GM18517 (cell line): ENCODE results near the gene SF3A1.

Experiments
- ATAC-seq: cut with Tn5 transposase; IDR thresholded peaks from one replicate; pipeline ENCODE4 v1.9.1; 2021; ENCODE audit warnings: mild to moderate bottlenecking, moderate library complexity; ENCODE audit not compliant: unreplicated experiment

The SF3A1 gene

DNA sequence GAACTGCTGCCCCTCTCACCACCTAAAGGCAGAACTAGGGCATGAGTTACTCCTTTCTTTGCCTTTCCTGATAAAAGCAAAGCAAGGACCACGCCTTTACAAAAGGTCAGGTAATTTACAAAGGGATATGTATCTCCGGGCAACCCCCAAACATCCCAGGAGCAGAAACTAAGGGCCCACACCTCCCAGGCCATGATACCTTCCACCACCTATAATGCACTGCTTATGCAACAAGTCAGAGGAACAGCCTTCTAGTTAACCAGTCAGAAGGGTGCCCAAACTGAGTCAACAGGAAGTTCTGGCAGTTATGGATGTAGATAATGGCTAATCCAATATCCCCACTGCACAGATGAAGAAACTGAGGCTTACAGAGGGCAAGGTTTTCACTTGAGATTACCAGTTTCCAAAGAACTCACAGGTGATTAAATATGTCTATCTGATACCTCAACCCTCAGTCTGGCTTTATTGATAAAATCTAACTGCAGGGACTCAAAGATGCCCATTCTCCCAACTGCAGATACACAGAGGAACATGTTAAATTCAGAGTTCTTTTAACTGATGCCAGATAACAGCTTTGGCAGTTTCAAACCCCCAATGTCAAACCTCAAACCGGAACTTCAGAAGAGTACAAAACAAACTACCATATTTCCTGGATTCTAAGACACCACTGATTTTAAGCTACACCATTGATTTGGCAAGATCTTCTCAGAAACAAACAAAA lies 50.6 kb downstream of the SF3A1 start:
- ATAC-seq = no peak

DNA sequence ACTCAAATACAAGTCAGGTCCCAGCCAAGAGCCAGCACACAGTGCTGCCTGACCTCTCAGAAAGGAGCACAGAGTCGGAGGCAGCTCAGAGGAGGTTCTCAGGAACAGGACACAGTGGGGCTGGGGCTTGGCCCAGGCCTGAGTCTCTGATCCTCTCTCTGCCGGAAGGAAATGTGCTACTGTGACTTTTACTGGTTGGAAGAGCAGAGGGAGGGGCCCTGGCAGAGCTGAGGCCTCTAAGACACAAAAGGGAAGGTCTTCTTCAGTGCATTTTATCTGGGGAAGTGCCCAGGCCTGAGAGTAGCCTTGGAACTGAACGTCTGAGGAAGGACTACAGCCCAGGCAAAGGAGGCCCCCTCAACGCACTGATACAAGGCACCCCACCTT lies 51.2 kb downstream of the SF3A1 start:
- peak; percentile 39 for ATAC-seq

DNA sequence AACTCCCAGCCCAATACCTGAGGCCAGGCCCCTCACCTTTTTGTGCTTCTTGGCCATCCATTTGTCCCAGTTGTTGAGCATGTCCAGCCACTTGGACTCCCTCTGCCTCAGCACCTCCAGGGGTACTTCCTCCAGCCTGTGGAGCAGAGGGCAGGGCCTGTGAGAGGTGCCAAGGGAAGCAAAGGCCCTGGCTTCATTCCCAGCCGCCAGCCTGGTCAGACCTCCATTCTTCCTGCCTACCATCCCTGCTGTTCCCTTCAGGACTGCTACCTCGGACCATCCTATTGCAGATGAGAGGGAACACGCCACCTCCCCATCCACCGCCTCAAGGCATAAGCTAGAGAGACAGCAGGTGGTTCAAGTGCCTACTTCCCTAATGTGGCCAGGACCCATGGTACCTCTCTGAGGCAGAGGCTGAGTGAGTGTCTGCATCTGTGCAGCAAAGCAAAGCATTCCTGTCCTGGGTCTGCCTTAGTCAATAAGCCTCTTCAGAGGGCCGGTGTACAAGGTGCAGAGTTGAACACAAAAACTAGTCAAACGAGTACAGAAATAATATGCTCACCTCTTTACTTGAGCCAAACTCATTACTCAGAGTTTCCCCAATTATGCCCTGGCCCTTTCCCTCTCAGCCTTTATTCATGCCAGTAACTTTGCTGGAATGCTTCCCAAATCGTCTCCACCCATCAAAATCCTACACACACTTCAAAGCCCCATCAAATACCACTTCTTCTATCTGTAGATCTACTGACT lies 52.0 kb downstream of the SF3A1 start:
- ATAC-seq = no peak

DNA sequence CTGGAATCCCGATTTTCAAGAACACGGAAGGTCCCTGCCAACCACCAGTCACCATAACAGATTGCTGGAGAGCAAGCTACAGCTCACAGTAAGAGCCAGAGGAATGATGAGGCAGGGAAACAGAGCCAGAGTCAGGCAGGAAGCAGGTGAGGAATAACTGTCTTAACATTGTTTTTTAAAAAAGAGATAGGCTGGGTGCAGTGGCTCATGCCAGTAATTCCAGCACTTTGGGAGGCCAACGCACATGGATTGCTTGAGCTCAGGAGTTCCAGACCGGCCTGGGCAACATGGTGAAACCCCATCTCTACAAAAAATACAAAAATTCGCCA lies 53.9 kb downstream of the SF3A1 start:
- ATAC-seq = no peak

DNA sequence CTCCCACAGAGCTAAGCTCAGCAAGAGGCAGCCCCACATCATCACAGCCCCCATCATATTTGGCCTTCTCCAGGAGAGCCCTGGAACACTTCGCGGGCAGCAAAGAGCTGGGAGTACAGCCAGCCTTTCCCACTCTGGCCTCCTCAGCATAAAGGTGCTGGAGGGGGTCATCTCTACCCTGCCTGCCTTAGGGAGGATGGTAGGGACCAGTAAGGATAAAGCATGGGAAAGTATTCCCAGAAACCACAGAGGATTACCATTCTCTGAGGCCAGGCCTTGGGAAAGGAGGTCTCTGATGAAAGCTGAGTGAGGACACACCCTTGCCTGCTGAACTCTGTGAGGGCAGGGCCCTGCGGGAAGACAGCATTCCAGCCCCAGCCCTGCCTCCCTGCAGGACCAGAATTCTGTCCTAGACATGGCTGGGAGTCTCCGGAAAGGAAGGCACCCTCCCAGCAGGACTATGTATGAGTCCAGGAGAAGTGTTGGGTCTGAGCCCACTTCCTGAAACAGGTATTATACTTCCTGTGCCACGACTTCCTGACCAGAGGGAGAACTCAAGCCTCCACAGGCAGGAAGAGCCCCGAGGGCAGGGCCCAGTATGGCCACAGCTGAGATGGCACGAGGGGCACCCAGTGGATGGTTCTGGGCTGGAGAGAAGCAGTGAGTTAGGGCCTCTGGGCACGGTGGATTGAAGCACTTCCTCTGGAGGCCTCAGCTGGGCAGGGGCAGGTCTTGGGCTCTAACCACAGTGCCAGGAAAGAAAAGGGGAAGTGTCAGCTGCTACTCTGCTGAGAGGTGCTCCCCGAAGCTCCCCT lies 54.5 kb downstream of the SF3A1 start:
- ATAC-seq = no peak

DNA sequence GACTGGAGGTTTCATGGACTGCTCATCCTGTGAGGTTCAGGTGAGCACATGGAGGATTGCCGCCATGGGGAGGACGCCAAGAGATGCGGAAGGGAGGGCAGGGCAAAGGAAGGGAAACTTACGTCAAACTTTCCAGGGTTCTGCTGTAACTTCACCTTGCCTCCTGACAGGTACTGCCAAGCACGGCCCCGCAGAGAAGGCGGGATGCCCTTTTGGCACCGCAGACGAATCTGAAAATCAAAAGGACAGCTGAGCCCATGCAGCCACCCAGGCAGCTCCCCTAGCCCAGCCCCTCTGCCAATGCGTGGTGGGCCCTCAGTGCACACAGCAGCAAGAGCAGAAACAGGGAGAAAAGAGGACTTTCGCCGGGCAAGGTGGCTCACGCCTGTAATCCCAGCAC lies 57.4 kb downstream of the SF3A1 start:
- ATAC-seq = no peak

DNA sequence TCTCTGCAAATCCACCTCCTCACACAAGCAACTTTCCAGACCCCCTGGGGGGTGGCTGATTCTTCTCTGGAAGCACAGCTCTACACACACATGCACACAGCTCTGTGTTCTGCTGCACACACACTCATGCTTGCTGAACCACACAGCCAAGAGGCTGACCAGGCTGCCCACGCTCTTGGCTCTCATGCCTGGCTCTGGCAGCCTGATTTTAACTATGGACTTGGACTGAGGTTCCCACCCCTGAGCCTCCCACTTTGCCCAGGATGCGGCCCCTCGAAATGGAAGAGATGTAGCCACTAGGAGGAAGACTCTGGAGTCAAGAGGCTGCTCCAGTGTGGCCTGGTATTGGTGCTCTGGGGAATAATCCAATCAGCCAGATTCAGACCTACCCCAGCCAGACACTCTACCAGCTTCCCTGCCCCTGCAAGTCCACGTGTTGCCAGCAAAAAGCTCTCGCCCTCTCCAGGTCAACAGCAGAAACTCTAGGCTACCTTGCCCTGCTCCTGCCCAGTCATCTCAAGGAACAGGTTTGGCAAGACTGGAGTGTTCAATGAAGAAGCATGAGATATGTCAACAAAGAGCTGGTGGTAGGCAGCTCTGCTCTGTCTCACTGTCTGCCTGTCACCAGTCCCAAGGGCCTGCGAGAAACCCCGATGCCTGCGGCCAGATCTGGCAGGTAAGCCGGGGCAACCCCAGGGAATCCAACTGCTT lies 58.5 kb downstream of the SF3A1 start:
- no peak for ATAC-seq

DNA sequence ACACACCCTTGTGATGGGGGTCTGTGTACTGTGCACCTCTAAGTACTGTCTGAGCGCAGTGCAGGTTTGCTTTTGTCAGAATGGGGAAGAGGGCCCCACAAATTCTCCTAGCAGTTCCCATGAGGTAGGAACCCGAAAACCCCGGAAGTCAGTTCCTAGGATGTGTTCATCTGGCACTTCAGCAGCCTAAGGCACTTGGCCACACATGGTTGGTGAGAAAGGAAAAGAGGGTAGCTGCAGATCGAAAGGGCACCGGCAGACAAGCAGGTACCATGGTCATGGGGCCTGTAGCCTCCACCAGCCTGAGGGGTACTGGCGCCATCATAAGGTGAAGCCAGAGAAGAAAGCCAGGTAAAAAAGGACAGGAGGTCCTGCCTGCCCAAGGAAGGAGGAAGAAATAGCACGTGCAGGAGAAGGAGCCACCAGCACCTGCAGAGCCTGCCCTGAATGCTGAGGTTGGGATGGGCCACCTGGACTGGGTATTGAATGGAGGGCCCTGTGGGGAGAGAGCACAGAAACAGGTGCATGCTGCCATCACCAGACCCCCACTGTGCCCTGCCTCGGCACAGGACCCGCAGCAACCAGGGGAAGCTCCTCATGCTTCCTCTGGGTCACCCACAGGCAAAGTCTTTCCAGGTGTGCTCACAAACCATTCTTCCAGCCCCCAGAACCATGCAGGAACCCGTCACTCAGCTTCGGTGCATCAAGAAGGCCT lies 59.3 kb downstream of the SF3A1 start:
- ATAC-seq = no peak

DNA sequence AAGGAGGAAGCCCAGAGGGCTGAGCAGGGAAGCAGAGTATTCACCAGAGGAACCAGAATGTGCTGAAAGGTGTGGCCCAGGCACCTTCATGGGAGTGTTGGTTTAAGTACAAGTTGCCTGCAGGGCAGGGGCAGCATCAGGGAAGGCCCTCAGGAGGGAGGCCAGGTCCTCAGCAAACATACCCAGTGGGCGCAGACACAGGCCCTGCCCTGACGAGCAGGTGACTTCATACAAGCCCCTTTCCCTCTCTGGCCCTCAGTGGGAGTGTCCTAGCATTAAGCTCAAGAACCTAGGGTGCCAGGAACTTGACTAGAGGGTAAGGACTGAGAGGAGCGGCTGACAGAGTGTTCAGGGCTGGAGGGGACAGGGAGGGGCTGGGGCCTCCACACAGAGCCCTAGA lies 59.9 kb downstream of the SF3A1 start:
- ATAC-seq = no peak

DNA sequence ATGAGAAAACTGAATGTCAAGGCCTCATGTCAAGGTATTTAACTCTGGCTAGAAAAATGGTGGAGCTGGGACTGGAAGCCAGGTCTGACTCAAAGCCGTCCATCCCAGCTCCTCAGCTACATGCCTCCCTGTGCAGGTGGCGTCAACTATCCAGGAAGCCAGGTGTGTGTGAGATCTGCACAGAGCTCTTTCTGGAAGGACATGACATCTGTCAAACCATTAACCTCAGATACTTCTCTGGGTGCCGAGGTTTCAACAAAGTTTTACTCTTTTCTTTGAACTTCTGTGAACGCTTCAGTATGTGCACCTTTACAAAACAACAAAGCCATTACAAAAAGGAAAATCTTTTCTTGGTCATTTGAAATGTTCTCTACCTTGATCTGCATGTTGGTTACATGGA lies 60.4 kb downstream of the SF3A1 start:
- ATAC-seq = no peak

DNA sequence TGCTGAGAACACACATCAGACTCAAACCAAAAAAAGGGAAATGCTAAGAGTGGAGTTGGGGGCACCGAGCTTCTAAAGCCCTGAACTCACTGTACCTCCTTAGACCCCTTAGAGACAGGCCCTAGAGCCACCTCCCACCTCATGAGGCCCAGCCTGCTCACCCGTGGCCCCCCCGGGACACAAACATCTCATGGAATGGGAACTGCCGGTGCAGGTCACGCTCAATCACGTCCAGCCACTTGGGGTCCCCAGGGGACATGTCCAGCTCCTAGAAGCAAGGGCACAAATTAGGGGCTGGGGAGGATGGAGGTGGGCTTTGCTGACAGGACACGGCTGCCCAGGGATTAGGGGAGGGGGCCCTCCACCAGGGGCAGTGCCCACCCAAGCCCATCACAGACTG lies 61.1 kb downstream of the SF3A1 start:
- ATAC-seq = no peak

DNA sequence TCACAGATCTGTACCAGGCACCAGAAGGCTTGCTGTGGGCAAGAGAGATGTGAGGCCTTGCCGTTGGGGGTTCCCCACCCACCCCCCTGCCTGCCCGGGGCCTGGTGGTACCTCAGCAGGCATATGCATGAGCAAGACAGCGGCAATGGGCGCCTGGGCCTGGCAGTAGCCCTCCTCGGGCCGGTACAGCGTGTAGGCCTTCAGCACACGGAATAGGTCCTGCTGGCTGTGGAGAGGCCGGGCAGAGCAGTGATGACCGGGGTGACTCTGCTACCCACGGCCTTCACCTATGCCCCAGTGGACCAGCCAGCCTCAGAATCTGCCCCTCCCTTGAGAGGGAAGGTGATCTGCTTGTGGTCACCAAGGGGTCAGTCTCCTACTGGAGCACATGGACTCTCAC lies 61.9 kb downstream of the SF3A1 start:
- ATAC-seq = no peak

DNA sequence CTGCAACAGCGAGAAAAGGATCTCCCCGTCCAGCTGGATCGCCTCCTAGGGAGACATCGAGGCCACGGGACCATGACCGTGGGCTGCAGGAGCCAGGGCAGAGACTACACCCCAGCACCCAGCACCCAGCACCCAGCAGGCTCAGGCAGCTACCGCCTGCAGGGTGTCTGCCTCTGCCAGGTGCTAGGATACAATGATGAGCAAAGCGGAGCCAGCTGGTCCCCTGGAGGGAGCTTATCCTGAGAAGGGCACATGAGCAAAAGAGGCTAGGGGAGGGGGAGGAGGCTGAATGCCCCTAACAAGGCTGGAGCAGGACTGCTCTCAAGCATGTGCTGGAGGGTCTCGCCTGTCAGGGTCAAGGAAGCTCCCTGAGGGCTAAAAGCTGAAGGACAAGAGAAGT lies 62.6 kb downstream of the SF3A1 start:
- ATAC-seq = no peak

DNA sequence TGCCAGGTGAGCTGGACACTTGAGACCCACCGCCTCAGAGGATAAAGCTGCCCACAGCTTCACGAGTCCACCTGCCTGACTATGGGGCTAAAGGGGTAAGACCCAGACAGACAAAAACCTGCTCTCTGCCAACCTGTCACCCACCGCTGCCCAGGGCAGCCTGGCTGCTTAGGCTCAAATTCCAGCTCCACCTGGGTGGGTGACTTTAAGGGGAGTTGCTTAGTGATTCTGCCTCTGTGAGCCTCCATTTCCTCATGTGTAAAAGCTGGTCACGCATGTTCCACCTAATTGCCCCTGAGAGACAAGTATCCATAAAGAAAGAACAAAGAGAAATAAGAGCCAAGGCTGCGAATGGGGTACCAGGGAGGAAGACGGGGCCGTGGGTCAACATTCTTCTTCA lies 63.7 kb downstream of the SF3A1 start:
- ATAC-seq = no peak

DNA sequence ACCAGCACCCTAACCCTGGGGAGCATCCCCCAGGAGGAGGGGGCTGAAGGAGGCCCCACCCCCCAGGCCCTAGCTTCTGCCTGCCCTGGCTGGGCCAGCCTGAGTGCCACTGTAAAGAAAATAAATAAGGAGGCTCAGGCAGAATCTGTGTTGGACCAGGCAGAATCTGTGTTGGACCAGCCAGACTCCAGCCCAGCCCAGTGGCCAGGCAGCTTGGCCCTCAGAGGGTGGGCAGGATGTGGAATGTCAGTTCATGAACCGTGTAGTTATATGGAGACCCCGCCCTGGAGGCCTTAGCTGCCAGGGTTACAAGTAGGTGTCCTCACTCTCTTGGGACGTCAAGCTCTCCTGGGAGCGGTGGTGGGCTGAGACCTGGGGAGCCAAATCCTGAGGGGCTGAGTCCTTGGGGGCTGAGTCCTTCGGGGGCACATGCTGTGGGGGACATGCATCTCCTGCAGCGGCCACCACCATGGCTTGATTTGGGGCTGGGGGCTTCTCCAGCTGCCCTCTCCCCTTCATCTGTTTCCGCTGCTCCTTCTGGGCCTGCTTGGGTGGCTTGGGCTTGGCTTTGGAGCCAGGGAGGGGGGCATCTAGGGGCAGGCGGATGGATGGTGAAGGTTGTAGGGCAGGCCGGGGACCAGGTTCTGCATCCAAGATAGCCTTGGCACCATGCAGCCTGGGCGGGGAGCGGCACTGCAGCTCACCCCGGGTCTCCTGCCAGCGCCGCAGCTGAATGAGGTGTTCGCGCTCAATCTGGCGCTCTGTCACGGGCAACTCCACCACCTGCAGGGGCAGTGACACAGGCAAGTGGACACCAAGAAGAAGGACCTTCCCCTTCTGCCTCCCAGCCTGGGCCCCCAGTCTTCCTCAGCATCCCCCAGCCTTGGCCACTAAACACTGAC lies 64.4 kb downstream of the SF3A1 start:
- ATAC-seq = no peak

DNA sequence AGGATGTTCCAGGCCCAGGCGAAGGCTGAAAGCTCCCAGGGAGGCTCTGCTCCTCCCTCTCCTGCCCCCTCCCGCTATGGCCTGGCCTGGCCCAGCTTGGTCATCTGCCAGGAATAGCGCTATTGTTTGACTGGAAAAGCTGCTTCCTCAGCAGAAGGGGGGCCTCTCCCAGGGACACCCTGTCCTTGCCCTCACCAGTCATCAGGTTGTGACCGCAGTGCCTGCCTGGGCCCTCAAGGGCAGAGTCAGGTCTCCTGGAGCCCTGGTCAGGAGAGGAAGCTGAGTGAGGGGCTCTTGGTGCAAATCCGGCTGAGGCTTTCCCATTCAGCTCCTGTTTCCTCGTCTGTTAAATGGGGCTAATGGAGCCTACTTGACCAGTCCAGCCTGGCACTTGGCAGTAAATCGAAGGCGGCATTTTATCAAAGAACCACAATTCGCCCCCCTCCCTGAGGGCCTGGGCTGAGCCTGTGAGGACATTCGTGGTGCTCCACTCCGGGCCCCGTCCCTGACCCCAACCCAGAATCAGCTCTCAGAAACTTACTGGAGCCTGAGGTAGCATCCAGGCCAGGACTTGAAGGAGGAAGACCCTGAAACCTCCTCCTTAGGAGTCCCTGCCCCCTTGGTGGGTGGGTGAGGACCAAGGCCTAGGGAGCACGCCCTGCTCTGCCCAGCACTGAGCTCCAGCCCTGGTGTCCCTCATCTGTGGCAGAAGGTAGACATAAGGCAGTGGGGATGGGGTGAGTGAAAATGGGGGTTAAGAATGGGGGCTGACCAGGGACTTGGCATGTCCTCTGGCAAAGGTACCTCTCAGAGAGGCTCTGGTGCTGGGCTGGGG lies 65.4 kb downstream of the SF3A1 start:
- ATAC-seq = no peak

DNA sequence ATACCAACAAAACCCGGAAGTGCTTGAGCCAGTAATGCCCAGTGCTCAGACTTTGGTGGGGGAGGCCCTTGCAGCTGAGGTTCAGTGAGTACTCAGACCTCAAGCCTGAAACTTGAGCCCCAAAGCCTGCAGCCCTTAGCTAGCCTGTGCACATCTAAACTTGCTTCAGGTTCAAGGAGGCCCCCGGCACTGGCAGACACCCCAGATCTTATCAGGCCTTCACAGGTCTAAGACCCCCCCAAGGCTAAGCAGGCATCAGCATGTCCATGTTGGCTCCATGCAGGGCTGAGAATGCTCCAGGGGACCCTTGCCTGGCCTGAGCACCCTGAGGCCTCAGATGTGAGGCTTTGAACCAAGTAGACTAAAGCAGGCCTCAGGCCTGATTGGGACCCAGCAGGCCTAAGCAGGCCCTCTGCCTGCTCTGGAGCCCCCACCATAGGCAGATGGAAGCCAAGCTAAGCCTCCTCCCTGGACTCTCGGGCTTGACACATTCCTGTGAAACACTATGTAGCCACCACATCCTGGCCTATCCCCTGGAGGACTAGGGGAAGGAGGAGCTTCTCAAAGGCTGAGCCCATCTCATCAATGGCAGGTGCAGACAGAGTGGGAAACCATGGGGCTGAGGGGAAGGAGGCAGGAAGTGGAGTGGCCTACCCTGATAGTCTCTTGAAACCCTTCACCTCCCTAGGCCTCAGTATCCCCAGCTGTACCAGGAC lies 66.2 kb downstream of the SF3A1 start:
- ATAC-seq = no peak

DNA sequence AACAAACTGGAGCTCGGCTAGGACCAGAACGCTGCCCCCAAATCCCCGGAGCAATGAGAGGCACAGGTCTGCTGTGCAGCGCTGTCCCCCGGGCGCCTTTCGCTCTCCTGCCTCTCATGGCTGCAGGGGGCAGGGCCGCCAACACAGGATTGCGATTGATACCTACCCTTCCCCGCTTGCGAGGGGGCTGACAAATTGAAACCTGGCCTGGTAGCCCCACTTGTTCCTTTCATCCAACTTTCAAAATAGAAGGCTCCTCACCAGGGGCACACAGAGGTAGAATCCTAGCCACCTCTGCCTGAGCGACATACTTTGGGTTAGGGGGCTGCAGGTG lies 66.7 kb downstream of the SF3A1 start:
- no peak for ATAC-seq
